ENCODE measurements around the gene ZBTB49.

GRCh38 chr4:4339504-4340085 lies 49.5 kb downstream of the ZBTB49 start:
- TF ChIP-seq POLR2AphosphoS5 (IDR thresholded peaks at IDR 0.05; ENCODE audit: low read depth, low read length) (no peak), TAF1 (IDR thresholded peaks at IDR 0.05; ENCODE audit: low read depth, low read length) (no peak), POLR2A (IDR thresholded peaks at IDR 0.05; ENCODE audit: low read depth, low read length) (no peak), PAX5 (IDR thresholded peaks at IDR 0.05; ENCODE audit: insufficient read depth, low read length, severe bottlenecking) (no peak), SPI1 (IDR thresholded peaks at IDR 0.05; ENCODE audit: low read depth, low read length) (no peak), POU2F2 (IDR thresholded peaks at IDR 0.05; ENCODE audit: low read depth, low read length) (no peak)

Data from GM12891 (cell line).